GM10847 (cell line): ENCODE results near the gene WWOX.

Experiments
- POLR2A ChIP-seq: IDR thresholded peaks from 2 replicates; pipeline ENCODE4 v1.6.1; 2011; ENCODE audit not compliant: insufficient read length; ENCODE audit errors: extremely low read depth

The WWOX gene

DNA sequence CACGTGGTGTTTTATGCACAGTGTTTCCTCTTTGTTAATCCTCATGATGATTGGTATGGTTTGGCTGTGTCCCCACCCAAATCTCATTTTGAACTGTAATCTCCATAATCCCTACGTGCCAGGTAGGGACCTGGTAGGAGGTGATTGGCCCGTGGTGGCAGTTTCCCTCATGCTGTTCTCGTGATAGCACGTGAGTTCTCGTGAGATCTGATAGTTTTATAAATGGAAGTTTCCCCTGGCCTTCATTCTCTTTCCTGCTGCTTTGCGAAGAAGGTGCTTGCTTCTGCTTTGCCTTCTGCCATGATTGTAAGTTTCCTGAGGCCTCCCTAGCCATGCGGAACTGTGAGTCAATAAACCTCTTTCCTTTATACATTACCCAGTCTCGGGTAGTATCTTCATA, 115.8 kb downstream of the WWOX start:
- no peak for TF ChIP-seq POLR2A

DNA sequence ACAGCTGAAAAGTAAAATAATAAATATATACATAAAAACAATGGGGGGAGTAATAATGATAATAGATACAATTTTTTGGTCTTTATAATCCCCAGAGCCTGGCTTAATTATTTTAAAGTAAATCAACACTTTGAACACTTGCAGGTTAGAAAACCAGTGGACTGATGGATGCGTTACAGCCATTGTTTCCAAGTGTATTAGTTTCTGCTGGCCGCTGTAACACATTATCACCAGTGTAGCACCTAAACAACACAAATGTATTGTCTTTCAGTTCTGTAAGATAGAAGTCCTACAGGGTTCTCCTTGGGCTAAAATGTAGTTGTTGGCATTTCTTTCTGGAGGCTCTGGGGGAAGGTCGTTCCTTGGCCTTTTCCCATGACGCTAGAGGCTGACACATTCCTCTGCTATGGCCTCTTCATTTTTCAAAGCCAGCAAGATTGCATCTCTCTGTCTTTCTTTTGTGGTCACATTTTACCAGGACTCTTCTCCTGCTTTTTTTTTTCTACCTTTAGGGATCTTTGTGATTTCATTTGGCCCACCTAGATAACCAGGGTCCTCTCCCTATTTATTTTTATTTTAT, 116.8 kb downstream of the WWOX start:
- TF ChIP-seq POLR2A = no peak

DNA sequence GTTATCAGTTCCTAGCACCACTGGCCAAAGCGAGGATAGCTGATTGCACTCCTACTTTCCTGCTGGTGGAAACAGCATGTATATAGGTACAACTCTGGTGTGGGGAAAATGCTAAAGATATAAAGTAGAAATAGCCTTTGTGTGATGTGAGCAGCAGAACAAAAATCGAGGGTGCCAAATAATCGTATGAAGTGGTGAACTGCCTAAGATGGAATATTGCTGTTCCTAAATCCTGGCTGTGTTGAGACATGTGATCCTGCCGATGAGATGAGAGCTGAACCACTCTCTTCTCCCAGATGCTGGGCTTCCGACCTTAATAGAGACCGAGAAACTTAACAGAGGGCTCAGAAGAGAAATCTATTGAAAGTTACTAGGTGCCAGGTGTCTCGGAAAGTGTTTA, 117.8 kb downstream of the WWOX start:
- TF ChIP-seq POLR2A = no peak

DNA sequence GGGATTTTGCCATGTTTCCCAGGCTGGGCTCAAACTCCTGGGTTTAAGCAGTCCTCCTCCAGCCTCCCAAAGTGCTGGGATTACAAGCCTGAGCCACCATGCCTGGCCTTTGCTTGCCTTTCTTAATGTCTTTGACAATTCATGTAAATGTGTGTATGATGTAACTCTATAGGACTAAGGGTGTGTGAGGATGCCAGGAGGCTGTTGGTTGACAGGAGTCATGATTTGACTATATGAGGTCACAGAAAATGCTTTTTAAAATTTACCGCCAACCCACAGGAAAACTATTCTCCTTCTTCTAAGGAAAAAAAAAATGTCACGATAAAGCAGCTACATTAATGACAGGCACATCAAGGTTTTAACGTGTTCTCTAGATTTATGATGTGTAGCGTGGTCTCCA, 118.8 kb downstream of the WWOX start:
- no peak for TF ChIP-seq POLR2A

DNA sequence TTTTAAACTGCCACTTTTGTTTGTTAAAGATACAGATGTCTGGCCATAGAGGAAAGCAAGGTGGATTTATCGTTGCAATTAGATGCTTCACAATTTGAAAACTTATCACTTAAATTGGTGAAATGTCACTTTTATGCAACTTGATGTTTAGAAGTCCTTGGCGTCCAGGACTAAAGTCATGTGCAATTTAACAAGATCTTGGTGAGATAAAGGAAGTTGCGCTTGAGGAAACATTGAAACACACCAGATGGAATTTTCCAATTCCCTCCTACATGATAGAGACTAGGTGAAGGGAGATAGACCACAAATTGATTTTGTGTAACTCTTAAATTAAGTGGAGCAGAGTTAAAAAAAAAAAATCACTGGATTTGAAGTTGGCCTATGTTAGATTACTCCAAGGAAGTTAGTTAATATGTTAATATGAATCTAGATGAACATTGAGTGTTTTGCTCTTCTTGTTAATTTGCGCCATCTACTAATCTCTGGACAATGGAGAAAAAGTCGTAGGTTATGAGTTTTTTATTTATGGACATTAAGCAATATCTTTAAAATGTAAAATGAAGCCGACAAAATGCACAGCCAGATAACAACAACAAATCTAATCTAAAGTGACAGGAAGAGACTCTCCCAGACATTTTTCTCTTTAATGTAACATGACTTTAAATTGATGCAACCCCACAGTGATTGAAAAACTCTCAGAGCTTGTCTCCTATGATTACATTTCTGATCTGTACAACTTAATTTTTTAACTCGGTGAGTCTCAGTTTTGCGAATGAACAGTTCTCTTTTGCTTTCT, 119.6 kb downstream of the WWOX start:
- TF ChIP-seq POLR2A = no peak

DNA sequence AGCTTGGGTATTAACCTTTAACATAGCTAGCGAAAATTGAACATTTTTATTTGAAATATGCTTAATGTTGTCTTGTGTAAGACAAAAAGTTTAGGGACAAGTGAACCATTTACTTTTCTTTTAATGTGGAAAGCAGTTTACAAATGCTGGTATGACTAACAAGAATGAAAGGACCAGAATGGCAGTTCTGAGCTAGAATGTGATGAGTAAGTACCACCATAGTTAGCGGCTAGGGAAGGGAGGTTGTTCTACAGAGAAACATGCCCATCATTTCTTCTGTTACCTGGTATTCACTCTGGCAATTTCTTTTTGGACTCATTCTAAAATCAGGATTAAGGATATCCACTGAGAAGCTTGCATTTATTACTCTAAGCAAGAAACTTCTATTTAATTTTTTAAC, 121.1 kb downstream of the WWOX start:
- TF ChIP-seq POLR2A = no peak

DNA sequence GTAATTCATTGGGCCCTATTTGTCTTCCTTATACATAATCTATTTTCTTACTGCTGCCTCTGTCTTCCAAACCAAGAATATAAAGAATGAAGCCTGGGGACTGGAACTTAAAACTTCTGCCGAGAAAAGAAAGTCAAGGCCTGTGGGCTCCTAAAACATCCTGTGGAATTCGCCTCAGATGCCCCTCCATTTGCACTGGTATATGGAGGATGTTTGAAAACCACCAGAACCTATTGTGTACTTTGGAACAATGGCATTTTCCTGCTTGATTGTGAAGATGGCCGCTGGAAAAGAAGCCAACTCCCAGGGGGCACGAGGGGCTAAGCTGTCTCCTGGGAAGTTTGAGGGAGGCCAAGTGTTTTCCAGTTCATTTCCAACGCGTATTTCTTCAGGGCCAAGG, 122.4 kb downstream of the WWOX start:
- TF ChIP-seq POLR2A = no peak

DNA sequence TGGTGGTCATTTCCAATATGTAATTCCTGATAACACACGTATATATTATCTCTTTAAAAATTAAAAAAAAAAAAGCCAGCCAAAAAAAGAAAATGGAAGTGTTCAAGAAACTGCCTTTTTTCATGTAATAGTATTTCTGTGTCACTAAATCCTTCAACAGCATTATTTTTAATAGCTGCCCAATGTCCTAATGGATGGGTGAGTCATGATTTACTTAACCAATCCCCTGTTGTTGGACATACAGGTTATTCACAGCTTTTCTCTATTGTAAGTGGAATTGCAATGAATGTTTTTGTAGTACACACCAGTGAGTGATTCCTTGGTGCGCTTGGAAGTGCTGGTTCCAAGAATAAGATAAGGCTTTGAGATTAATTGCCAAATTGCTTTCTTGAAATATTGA, 124.9 kb downstream of the WWOX start:
- TF ChIP-seq POLR2A = no peak

DNA sequence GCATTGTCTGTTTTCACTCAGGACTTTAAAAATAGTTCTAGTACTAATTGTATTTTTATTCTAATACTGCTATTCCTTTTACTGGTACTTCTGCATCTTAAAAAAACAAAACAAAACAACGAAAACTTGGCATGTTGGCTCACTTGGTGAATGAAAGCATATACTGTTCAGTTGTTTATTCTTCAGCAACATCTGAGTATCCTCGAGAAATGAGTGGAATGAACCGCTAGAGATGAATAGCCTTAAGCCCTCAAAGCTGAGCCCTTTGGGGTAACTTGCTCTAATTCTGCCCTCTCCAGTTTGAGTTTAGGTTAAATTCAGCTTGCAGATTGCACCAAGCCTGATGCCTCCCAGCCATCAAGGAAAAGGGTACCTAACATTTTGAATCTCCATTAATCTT, 126.5 kb downstream of the WWOX start:
- TF ChIP-seq POLR2A = no peak

DNA sequence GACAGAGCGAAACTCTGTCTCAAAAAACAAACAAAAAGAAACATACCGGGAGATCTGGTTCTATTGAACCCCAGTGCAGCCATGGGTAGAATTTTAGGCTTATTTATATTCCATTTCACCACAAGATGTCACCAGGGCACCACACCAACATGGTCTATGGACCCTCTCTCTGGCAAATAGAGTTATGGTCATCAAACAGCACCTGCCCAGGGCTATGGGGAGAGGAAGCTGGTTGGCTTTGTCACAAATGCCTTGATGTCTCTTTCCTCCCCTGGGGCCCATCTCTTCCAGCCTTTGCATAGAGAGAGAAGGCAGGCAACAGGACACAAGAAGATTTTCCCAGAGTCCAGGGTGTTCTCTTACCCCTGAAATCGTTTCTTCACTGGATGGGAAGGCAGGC, 128.4 kb downstream of the WWOX start:
- no peak for TF ChIP-seq POLR2A

DNA sequence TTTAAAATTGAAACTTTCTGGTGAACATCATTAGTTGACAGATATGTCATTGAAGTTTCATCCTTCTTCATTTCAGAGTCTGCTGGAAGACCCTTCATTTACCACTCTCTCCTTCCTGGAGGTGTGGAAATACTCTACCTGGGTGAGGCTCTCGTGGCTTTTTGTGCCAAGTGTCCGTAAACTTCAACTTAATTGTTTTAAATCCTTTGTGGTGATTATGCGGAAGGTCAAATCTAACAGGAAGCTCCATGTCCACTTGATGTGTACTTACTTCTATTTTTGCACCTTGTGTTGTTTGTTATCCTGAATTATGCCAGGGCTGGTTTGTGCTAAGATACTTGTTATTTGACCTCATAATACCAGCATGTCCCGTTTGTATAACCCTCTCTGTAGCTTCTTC, 129.2 kb downstream of the WWOX start:
- TF ChIP-seq POLR2A = no peak

DNA sequence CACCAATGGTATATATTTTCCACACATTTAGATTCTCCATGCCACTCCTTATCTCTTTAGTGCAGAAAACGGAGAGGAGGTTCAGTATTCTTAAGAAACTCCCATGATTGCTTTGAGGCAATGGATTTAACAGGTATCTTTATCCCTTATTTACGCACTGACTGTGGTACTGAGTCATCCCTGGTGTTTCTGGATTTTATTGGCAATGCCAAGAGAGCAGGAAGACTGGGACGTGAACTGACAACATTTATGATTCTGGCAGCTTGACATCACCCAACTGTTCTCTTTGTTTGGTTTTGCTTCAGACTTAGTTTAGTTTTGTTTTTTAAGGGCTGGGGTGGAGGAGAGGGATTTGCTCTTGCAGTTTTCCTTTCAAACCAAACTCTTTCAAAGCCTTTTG, 131.4 kb downstream of the WWOX start:
- no peak for TF ChIP-seq POLR2A

DNA sequence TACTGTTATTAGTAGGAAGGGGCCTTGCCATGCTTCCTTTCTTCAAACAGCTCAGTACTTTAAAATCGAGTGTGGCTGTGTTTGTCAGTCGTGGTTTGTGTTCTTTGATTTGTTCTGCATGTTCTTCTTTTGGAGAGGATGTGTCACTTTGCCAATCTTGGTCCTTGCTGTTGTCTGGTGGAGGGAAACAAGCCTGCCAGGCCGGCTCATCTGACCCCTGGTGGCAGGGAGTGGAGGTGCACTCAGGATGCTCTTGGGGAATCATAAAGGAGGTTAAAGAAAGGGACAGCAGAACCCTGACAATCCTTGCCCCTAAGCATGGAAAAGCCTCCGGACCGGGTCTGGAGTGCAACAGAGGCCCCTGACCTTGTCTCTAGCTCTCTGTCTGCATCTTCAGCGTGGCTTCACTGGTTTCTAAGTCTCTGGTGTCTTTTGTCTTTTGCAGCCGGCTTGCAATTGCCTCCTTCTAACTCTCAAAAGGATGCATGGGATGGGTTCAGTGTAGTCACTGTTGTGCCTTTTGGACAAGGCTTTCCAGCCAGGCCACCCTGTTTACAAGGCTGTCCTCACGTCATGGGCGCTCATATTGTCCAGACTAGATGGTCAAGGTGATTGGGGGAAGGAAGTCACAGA, 135.8 kb downstream of the WWOX start:
- TF ChIP-seq POLR2A = no peak

DNA sequence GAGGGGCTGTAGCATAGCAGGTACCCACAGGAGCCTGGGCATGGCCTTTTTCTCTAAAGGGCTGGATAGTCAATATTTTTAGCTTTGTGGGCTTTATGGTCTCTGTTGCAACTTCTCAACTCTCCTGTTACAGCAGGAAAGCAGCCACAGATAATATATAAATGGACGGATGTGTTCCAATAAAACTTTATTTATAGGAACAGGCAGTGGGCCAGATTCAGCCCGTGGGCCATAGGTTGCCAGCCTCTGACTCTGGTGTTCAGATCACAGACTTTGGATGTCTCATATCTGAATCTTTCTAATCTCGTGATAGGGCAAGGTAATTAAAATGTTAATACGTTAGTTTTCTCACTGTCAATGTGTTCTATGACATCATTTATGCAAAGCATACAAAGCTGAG, 136.4 kb downstream of the WWOX start:
- no peak for TF ChIP-seq POLR2A

DNA sequence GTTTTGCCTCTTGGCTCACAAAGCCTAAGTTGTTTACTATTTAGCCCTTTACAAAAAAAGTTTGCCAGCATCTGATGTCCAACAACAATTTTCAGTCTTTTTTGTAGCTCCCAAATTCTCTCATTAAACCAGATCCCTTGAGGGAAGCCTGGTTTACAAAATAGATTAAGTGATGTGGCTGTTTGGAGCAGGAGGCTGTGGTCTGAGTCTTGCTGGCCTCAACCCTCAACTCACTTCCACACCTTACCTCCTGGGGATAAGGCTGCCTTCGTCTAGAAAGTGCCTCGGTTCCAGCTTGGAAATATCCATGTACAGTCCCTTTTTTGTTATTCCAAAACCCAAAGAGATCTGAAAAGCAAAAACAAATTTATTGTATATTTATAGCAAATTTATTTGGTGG, 138.4 kb downstream of the WWOX start:
- TF ChIP-seq POLR2A = no peak

DNA sequence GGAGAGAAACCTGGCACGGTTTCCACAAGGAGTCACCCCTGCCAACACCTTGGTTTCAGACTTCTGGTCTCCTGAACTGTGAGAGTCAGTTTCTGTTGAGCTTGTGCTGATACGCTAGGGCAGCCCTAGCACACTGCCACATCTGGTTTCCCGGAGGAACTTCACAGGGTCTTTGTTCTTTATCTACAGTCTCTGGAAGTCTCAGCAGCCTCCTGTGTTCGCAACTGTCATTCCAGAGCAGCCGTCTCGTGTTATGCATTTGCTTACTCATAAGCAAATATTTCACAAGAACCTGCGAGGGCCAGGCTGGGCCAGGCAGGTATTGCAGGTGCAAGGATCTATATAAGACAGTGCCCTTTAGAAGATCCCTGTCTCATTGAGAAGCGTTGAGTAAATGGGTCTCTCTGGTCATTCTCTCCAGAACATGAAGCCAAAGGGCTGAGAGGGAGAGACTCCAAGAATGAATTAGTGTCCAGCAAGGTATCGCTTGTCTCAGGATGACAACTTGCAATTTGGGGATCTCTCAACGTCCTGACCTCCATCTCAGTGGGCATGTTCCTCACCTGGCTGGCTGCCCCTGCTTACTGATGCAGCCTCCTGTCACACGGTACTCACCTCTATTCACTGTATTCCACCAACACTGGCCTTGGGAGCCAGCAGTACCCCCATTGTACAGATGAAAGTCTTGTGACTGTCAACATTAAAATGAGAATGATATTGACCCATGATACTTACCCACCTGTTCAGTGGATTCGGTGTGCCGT, 141.2 kb downstream of the WWOX start:
- TF ChIP-seq POLR2A = no peak

DNA sequence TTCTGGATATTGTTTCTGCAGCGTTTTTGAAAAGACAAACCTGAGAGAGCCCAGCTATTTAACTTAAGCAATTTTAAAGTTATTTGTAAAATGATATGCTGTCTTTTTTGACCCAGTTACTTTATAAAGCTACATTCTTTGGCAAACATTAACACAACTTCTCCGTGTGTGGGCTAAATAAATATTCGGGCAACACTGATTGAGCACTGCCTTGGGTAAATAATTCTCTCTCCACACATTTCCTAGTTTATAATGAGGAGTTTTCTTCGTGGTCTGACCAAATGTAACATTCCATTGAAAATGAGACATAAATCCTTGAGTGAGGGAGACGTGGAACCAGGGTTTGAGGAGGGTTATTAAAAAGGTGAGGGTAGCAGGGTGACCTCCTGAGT, 142.8 kb downstream of the WWOX start:
- TF ChIP-seq POLR2A = no peak
